Stimulated activated CD4-positive, alpha-beta T cell treated with anti-CD3 and anti-CD28 coated beads, Interleukin-4, amount 100 ng/mL, for 24 hours (primary cell): ENCODE data around the gene PRSS38.

Experiments
- DNase-seq: peaks from one replicate; pipeline ENCODE4 v3.0.0-alpha.2; 2020

PRSS38 gene

DNA sequence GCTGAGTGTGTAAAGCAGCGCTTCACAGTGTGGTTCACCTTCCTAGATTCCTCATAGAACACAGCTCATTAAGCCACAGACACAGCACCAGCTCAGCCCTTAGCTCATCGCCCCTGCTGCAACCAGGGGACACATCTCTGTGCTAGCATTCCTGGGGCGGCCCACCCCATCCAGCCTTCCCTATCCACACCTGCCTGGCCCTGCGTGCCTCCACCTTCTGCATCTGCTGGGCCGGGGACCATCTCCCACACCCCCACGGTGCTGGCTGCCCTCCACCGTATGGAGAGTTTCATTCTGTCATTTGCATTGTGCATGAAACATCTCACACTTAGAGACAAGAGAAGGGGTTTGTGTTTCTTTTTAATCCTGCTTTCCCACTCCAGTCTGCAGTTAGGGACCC, 35.8 kb upstream of the PRSS38 start:
- DNase-seq, result no peak

- DNase-seq, result no peak
Measured at GRCh38 chr1:227780101-227781044, 35.1 kb upstream of the PRSS38 start.

GRCh38 chr1:227781314-227781930, 34.1 kb upstream of the PRSS38 start:
- DNase-seq, result peak; percentile 0

- DNase-seq, result peak; percentile 0
Measured at GRCh38 chr1:227782226-227782625, 33.2 kb upstream of the PRSS38 start.

- no peak for DNase-seq
Measured at GRCh38 chr1:227785094-227785804, 30.2 kb upstream of the PRSS38 start.

- no peak for DNase-seq
Measured at GRCh38 chr1:227785805-227786671, 29.4 kb upstream of the PRSS38 start.

DNA sequence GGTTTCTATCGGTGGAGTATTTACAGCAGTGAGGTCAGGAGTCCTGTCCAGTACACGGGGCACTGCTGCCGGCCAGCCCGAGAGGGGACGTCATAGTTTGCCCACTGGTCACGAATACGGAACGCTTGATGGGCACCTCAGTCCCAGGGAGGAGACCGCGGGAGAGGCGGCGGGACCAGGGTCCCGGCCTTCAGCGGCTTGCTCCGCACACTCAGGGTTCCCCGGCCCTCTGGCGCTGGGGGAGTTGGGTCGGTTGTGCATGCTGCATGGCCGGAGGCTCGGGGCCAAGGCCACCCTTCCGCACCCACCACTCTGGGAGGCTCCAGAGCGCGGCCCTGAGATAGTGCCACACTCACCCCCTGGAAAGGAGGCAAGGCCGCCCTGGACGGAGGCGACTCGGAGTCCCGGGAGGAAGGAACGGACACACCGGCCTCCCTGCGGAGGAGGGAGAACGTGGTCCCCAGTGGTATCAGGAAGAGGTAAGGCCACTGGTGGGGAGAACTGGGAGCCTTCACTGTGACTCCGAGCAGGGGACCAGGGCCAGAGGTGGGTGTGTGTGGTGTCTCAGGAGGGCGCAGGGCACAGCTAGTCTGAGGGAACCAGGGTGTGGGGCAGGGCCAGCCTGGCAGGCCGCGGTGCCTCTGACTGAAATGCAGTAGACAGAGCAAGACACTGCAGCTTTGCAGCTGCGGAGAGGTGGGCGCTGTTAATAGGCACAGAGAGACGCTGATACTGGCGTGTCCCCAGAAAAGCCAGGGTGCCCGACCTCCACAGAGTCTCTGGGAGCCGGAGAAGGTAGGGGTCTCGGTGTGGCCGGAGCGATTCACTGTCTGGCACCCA, 28.6 kb upstream of the PRSS38 start:
- DNase-seq, result no peak

DNA sequence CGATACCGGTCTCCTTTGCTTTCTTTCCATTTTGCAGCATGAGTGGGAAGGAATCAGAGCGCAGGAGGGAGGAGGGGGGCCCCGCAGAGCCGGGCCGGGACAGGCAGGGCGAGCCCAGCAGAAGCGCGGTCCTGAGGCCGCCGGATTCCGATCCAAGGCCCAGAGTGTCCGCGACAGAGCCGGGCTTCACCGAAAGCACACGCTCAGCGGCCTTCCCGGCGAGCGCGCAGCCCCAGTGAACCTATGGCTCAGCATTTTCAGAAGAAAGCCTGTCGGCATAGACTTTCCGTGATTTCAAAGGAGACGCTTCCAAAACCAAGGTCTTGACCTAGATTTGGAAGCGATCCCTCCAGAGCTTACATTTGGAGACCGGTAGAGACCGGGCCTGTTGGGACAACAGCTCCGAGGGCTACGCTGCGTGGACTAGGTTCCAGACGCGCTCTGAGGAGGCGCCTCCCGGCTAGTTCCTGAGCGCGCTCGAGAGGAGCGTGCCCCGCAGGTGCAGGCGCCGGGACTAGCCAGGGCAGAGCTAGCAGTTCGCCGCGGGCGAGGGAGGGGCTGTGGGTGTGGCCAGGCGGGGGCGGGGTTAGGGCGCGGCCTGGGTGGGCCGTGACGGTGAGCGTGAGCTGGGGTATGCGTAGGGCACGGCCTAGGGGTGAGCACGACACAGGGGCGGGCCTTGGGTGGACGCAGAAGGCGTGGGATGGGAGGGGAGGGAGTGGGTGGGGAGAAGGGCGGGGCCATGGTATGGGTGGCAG, 27.8 kb upstream of the PRSS38 start:
- peak; percentile 89 for DNase-seq

DNA sequence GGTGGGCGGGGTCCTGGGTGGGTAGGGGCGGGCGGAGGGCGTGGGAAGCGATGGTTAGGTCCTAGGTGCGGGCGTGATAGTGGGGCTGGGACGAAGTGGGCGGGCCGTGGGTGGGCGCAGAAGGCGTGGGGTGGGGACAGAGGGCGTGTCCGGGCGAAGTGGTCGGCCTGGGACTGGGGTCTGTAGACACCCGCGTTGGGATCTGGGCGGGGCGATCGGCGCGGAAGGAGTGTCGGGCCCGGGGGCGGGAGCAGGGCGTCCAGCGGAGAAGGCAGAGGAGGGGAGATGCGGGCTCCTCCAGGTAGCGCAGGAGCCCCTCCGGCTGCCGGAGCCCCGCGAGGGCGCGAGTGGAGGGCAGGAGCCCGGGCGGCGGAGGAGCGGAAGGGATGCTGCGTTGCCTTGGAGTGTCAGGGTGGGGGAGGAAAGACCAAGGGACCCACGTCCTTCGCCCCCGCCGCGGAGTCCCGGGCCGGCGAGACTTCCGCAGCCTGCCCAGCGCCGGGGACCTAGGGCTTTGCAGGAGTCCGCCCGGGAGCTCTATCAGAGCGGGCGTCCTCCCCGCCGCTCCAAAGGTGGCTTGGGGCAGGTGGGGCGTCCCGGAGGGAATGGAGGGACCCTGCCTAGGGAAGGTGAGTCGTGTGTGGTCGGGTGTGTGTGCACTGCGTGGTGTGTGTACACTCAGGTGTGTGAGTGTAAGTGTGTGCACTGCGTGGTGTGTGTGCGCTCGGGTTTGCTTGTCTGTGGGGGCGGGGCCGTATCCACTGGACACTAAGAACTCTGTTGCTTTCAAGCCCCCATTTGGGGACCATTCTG, 27.0 kb upstream of the PRSS38 start:
- DNase-seq, result peak; percentile 65

GRCh38 chr1:227789084-227790033, 26.1 kb upstream of the PRSS38 start:
- DNase-seq, result no peak

DNA sequence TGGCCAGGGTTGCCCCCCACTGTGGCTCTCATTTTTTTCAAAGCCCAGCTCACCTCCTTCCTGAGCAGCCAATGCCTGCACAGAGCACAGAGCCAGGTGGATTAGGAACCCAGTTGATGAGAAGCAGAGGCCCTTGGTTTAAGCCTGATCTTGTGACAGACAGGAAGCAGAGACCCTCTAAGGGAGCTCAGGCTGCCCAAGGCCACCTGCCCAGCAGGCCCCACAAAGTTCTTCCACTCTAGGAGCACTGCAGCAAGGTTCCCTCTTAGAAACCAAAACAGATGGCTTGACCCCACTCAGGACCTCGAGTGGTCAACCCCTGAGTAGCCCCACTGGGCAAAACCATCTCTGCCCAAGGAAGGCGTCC, 25.5 kb upstream of the PRSS38 start:
- no peak for DNase-seq

DNA sequence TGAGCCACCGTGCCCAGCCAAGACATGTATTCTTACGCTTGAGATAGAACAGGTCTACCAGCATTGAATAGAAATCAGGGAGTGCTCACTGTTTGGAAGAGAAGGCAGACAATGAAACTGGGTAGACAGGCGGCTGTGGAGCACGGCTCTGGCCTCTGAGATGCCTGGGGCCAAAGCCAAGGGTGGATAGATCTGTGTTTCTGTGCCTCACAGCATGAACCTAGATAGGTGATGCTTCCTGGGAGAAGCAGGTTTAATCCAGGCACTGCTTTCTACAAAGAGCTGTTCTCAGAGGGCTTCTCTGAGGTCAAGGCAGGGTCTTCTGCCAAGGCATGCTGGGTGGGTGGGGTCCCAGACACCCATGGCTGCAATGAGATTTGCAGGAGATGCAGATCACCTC, 24.6 kb upstream of the PRSS38 start:
- no peak for DNase-seq

DNA sequence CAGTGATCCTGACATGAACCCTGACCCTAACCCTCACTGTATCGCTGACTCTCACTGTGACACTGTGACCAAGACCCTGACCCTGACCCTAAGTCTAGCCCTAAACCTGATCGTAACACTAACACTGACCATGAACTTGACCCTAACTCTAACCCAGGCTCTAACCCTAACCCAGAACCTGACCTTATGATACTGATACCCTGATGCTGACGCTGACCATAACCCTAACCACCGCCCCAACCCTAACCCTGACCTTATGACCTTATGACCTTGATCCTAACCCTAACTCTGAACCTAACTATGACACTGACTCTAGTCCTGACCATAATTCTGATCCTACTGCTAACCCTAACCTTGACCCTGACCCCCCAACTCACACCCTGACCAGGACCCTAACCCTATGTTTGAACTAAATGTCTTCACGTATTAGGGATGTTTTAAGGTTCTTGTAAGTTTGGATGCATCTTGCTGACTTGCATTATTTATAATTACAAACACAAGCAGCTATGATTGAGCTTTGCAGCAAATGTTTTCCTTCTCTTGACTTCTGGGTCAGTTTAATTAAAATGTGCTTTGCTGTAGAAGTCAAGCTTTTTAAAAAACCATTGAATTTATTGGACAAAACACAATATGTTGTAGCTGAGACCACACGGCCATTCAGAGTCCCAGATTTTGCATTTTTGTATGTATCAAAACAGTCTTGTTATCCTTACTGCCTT, 23.9 kb upstream of the PRSS38 start:
- DNase-seq, result no peak

GRCh38 chr1:227792216-227793078, 23.0 kb upstream of the PRSS38 start:
- DNase-seq, result no peak

DNA sequence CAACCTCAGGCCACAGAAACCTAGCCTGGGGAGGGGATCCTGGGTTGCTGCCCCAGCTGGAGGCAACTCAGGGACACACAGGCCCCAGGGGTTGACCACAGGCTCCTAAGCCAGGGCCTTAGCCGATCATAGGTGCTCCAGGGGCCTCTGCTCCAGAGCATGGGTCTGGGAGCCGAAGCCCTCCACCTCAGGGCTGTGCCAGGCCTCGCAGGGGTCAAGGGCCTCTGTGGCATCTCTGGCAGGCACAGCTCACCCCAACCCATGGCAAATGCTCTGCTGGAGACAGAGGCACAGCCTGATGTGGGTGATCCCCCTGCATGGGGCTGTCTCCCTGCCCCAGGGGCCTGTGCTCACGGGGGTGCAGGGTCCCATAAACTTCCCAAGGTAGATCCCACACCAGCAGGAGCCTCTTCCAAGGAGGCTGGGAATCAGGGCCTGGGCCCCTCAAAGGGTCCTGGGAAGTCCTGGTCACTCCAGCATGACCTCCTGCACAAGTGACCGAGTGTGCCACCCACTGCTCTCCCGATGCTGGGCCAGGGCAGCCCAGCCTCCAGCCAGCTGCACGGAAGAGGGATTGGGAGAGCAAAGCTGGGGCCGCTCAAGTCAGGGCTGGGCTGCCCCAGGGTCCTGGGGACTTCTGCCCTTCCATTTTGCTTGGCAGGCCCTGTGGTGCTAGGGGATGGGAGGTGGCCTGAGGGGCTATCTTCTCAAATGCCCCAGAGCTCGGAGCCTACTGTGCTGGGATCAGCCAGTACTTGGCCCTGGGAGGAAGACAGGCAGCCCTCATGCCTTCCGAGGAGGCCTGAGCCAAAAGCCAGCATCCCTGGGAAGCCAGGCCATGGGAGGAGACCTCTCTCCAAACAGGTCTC, 22.2 kb upstream of the PRSS38 start:
- no peak for DNase-seq
